Activated CD4-positive, CD25-positive, alpha-beta regulatory T cell treated with anti-CD3 and anti-CD28 coated beads, Interleukin-2, amount 50 U/mL, for 24 hours (primary cell): ENCODE measurements around the gene IFNA1.
"Not testable (repeated sequence)": the region's sequence is repeated elsewhere in the genome, so short reads cannot be mapped to it uniquely, and the experiment has no call there.

ENCODE experiments used
- ATAC-seq, 2 donors: fragments of 150-1000 bp; cut with Tn5 transposase; one replicate each; pipeline ENCODE4 v1.10.0; 2021; ENCODE audit warnings: mild to moderate bottlenecking in 1 of 2, moderate library complexity in 1 of 2

The IFNA1 gene

GRCh38 chr9:21449312-21449711 lies 9.1 kb downstream of the IFNA1 start:
- ATAC-seq, result not testable (repeated sequence)

- ATAC-seq, result no peak
These were observed 10.6 kb downstream of the IFNA1 start for GRCh38 chr9:21450733-21451394.

GRCh38 chr9:21452681-21453080 lies 12.4 kb downstream of the IFNA1 start:
- ATAC-seq, result no peak

GRCh38 chr9:21454149-21454548 lies 13.9 kb downstream of the IFNA1 start:
- no peak for ATAC-seq

- ATAC-seq, result no peak
These were observed 15.1 kb downstream of the IFNA1 start for GRCh38 chr9:21455320-21455719.

GRCh38 chr9:21461377-21461776 lies 21.1 kb downstream of the IFNA1 start:
- no peak for ATAC-seq

GRCh38 chr9:21465138-21465537 lies 24.9 kb downstream of the IFNA1 start:
- no peak for ATAC-seq

GRCh38 chr9:21465859-21466518 lies 25.8 kb downstream of the IFNA1 start:
- ATAC-seq, result no peak

GRCh38 chr9:21470126-21470525 lies 29.9 kb downstream of the IFNA1 start:
- ATAC-seq, result no peak

GRCh38 chr9:21473236-21473635 lies 33.0 kb downstream of the IFNA1 start:
- no peak for ATAC-seq

GRCh38 chr9:21477466-21477865 lies 37.2 kb downstream of the IFNA1 start:
- no peak for ATAC-seq

- no peak for ATAC-seq
These were observed 39.0 kb downstream of the IFNA1 start for GRCh38 chr9:21479152-21479702.

- ATAC-seq, result no peak
These were observed 41.3 kb downstream of the IFNA1 start for GRCh38 chr9:21481470-21482056.

- no peak for ATAC-seq
These were observed 42.0 kb downstream of the IFNA1 start, which contains the start of gene IFNE for GRCh38 chr9:21482213-21482612. IFNE (minus strand) TSS chr9:21482313; CDS start chr9:21481694, 619 bp downstream.
